ENCODE data around the gene ARL6IP5.

Gene ARL6IP5

GRCh38 chr3:69099576-69099975 is 14.8 kb downstream of the ARL6IP5 start:
- H3K4me1 ChIP-seq (ENCODE audit: control extremely low read depth in 1 of 4, control insufficient read depth in 4 of 4, insufficient read depth in 4 of 4, low read length in 3 of 4), result peaks cover 21 to 54% (median 36%) of the 10 kb centered on the region in 4 experiments
- POLR2A ChIA-PET, result no interaction called here

GRCh38 chr3:69102384-69102783 is 17.6 kb downstream of the ARL6IP5 start:
- CTCF ChIA-PET, result interaction anchor here (5.4 to 14.2 kb wide), 2 partner anchors 17 to 18 kb away, joined by 27 to 96 read pairs; partner anchors contain the start of genes ARL6IP5 and LMOD3
- Histone ChIP-seq H3K36me3 (ENCODE audit: control insufficient read depth in 4 of 4, insufficient read depth in 4 of 4, low read length in 3 of 4) (peaks cover 18 to 44% (median 31%) of the 10 kb centered on the region in 4 experiments), H3K4me3 (ENCODE audit: control insufficient read depth in 1 of 7, extremely low read depth in 1 of 7, insufficient read depth in 4 of 7, low read depth in 2 of 7, low read length in 6 of 7) (no peak overlapping the region), H3K4me1 (ENCODE audit: control extremely low read depth in 1 of 4, control insufficient read depth in 4 of 4, insufficient read depth in 4 of 4, low read length in 3 of 4) (peaks cover 14 to 48% (median 22%) of the 10 kb centered on the region in 4 experiments), H3K9me3 (ENCODE audit: control extremely low read depth in 1 of 5, control insufficient read depth in 4 of 5, insufficient read depth in 2 of 5, low read depth in 1 of 5, low read length in 4 of 5) (no peaks in the 10 kb centered on the region), H3K27me3 (replicated peaks in 2 of 5; ENCODE audit: control insufficient read depth in 4 of 5, insufficient read depth in 5 of 5, low read length in 4 of 5) (no peaks in the 10 kb centered on the region), H3K27ac (ENCODE audit: insufficient read depth in 1 of 2, low read depth in 1 of 2, low read length in 2 of 2, poor library complexity in 1 of 2, severe bottlenecking in 2 of 2) (peak overlapping the region in 1 of 2 experiments; percentile 28)
- WGBS (ENCODE audit: insufficient coverage), result 100% methylated on average over 4 of the region's 4 CpGs
- POLR2A ChIA-PET, result no interaction called here
- no peak for DNase-seq

More at GRCh38 chr3:69099576-69099975, 14.8 kb downstream of the ARL6IP5 start:
- no peak for DNase-seq
- Histone ChIP-seq H3K27me3 (replicated peaks in 2 of 5; ENCODE audit: control insufficient read depth in 4 of 5, insufficient read depth in 5 of 5, low read length in 4 of 5) (no peaks in the 10 kb centered on the region), H3K36me3 (ENCODE audit: control insufficient read depth in 4 of 4, insufficient read depth in 4 of 4, low read length in 3 of 4) (peaks cover 16 to 41% (median 29%) of the 10 kb centered on the region in 4 experiments), H3K9me3 (ENCODE audit: control extremely low read depth in 1 of 5, control insufficient read depth in 4 of 5, insufficient read depth in 2 of 5, low read depth in 1 of 5, low read length in 4 of 5) (no peaks in the 10 kb centered on the region), H3K27ac (ENCODE audit: insufficient read depth in 1 of 2, low read depth in 1 of 2, low read length in 2 of 2, poor library complexity in 1 of 2, severe bottlenecking in 2 of 2) (no peak overlapping the region), H3K4me3 (ENCODE audit: control insufficient read depth in 1 of 7, extremely low read depth in 1 of 7, insufficient read depth in 4 of 7, low read depth in 2 of 7, low read length in 6 of 7) (no peak overlapping the region)
- CTCF ChIA-PET, result interaction anchor here (1.7 to 14.2 kb wide), 3 partner anchors 10 to 20 kb away, joined by 3 to 96 read pairs (median 27); partner anchors contain the start of genes ARL6IP5 and LMOD3
- WGBS (ENCODE audit: insufficient coverage), result 80% methylated on average over 2 of the region's 4 CpGs

GRCh38 chr3:69103123-69103522 is 18.4 kb downstream of the ARL6IP5 start:
- Histone ChIP-seq H3K4me1 (ENCODE audit: control extremely low read depth in 1 of 4, control insufficient read depth in 4 of 4, insufficient read depth in 4 of 4, low read length in 3 of 4) (peaks cover 9 to 47% (median 17%) of the 10 kb centered on the region in 4 experiments), H3K36me3 (ENCODE audit: control insufficient read depth in 4 of 4, insufficient read depth in 4 of 4, low read length in 3 of 4) (peaks cover 18 to 42% (median 30%) of the 10 kb centered on the region in 4 experiments), H3K4me3 (ENCODE audit: control insufficient read depth in 1 of 7, extremely low read depth in 1 of 7, insufficient read depth in 4 of 7, low read depth in 2 of 7, low read length in 6 of 7) (no peak overlapping the region), H3K27ac (ENCODE audit: insufficient read depth in 1 of 2, low read depth in 1 of 2, low read length in 2 of 2, poor library complexity in 1 of 2, severe bottlenecking in 2 of 2) (no peak overlapping the region), H3K27me3 (replicated peaks in 2 of 5; ENCODE audit: control insufficient read depth in 4 of 5, insufficient read depth in 5 of 5, low read length in 4 of 5) (no peaks in the 10 kb centered on the region), H3K9me3 (ENCODE audit: control extremely low read depth in 1 of 5, control insufficient read depth in 4 of 5, insufficient read depth in 2 of 5, low read depth in 1 of 5, low read length in 4 of 5) (no peaks in the 10 kb centered on the region)
- ChIA-PET CTCF (interaction anchor here (0.6 to 14.2 kb wide), 2 partner anchors 13 to 17 kb away, joined by 4 to 96 read pairs; partner anchors contain the start of gene LMOD3), POLR2A (no interaction called here)
- DNase-seq, result no peak
- WGBS (ENCODE audit: insufficient coverage), result 100% methylated on average over 1 of the region's 3 CpGs

- WGBS (ENCODE audit: insufficient coverage), result 100% methylated on average over 1 of the region's 8 CpGs
- Histone ChIP-seq H3K4me3 (ENCODE audit: control insufficient read depth in 1 of 7, extremely low read depth in 1 of 7, insufficient read depth in 4 of 7, low read depth in 2 of 7, low read length in 6 of 7) (peak overlapping the region in 1 of 7 experiments; percentile 40), H3K36me3 (ENCODE audit: control insufficient read depth in 4 of 4, insufficient read depth in 4 of 4, low read length in 3 of 4) (peaks cover 18 to 40% (median 29%) of the 10 kb centered on the region in 4 experiments), H3K27ac (ENCODE audit: insufficient read depth in 1 of 2, low read depth in 1 of 2, low read length in 2 of 2, poor library complexity in 1 of 2, severe bottlenecking in 2 of 2) (peak overlapping the region in 1 of 2 experiments; percentile 62), H3K27me3 (replicated peaks in 2 of 5; ENCODE audit: control insufficient read depth in 4 of 5, insufficient read depth in 5 of 5, low read length in 4 of 5) (no peaks in the 10 kb centered on the region), H3K4me1 (ENCODE audit: control extremely low read depth in 1 of 4, control insufficient read depth in 4 of 4, insufficient read depth in 4 of 4, low read length in 3 of 4) (peaks cover 13 to 51% (median 20%) of the 10 kb centered on the region in 4 experiments), H3K9me3 (ENCODE audit: control extremely low read depth in 1 of 5, control insufficient read depth in 4 of 5, insufficient read depth in 2 of 5, low read depth in 1 of 5, low read length in 4 of 5) (no peaks in the 10 kb centered on the region)
- no peak for DNase-seq
- POLR2A ChIA-PET, result no interaction called here
- CTCF ChIA-PET, result interaction anchor here (1.3 to 14.2 kb wide), 4 partner anchors 9 to 15 kb away, joined by 4 to 96 read pairs (median 10); partner anchors contain the start of gene LMOD3
Observed at GRCh38 chr3:69104586-69104985, 19.8 kb downstream of the ARL6IP5 start.

- Histone ChIP-seq H3K36me3 (ENCODE audit: control insufficient read depth in 4 of 4, insufficient read depth in 4 of 4, low read length in 3 of 4) (peaks cover 16 to 35% (median 28%) of the 10 kb centered on the region in 4 experiments), H3K4me1 (ENCODE audit: control extremely low read depth in 1 of 4, control insufficient read depth in 4 of 4, insufficient read depth in 4 of 4, low read length in 3 of 4) (peaks cover 13 to 49% (median 20%) of the 10 kb centered on the region in 4 experiments), H3K9me3 (ENCODE audit: control extremely low read depth in 1 of 5, control insufficient read depth in 4 of 5, insufficient read depth in 2 of 5, low read depth in 1 of 5, low read length in 4 of 5) (no peaks in the 10 kb centered on the region), H3K4me3 (ENCODE audit: control insufficient read depth in 1 of 7, extremely low read depth in 1 of 7, insufficient read depth in 4 of 7, low read depth in 2 of 7, low read length in 6 of 7) (peak overlapping the region in 2 of 7 experiments; percentile 19 to 45), H3K27ac (ENCODE audit: insufficient read depth in 1 of 2, low read depth in 1 of 2, low read length in 2 of 2, poor library complexity in 1 of 2, severe bottlenecking in 2 of 2) (peak overlapping the region in 1 of 2 experiments; percentile 62), H3K27me3 (replicated peaks in 2 of 5; ENCODE audit: control insufficient read depth in 4 of 5, insufficient read depth in 5 of 5, low read length in 4 of 5) (no peaks in the 10 kb centered on the region)
- 0% methylated on average over 1 of the region's 3 CpGs for WGBS (ENCODE audit: insufficient coverage)
- DNase-seq, result peak in 2 of 3 donors; percentile 41 to 56
- CTCF ChIA-PET, result interaction anchor here (1.3 to 14.2 kb wide), 5 partner anchors 9 to 48 kb away, joined by 3 to 96 read pairs (median 6); partner anchors contain the start of gene LMOD3
- POLR2A ChIA-PET, result no interaction called here
Observed at GRCh38 chr3:69105320-69105719, 20.6 kb downstream of the ARL6IP5 start.

GRCh38 chr3:69107841-69108240 is 23.1 kb downstream of the ARL6IP5 start:
- Histone ChIP-seq H3K36me3 (ENCODE audit: control insufficient read depth in 4 of 4, insufficient read depth in 4 of 4, low read length in 3 of 4) (peaks cover 10 to 19% (median 15%) of the 10 kb centered on the region in 4 experiments), H3K4me1 (ENCODE audit: control extremely low read depth in 1 of 4, control insufficient read depth in 4 of 4, insufficient read depth in 4 of 4, low read length in 3 of 4) (peaks cover 13 to 49% (median 20%) of the 10 kb centered on the region in 4 experiments), H3K4me3 (ENCODE audit: control insufficient read depth in 1 of 7, extremely low read depth in 1 of 7, insufficient read depth in 4 of 7, low read depth in 2 of 7, low read length in 6 of 7) (peak overlapping the region in 1 of 7 experiments; percentile 28), H3K27me3 (replicated peaks in 2 of 5; ENCODE audit: control insufficient read depth in 4 of 5, insufficient read depth in 5 of 5, low read length in 4 of 5) (no peaks in the 10 kb centered on the region), H3K27ac (ENCODE audit: insufficient read depth in 1 of 2, low read depth in 1 of 2, low read length in 2 of 2, poor library complexity in 1 of 2, severe bottlenecking in 2 of 2) (no peak overlapping the region), H3K9me3 (ENCODE audit: control extremely low read depth in 1 of 5, control insufficient read depth in 4 of 5, insufficient read depth in 2 of 5, low read depth in 1 of 5, low read length in 4 of 5) (no peaks in the 10 kb centered on the region)
- 74% methylated on average over 4 of the region's 5 CpGs for WGBS (ENCODE audit: insufficient coverage)
- POLR2A ChIA-PET, result interaction anchor here (1.0 kb wide), 1 partner anchor 25 kb away, joined by 3 read pairs; no protein-coding TSS in a partner anchor
- CTCF ChIA-PET, result interaction anchor here (3.4 to 14.2 kb wide), 2 partner anchors 12 to 13 kb away, joined by 14 to 96 read pairs; partner anchors contain the start of gene LMOD3
- DNase-seq, result no peak

GRCh38 chr3:69108811-69109210 is 24.1 kb downstream of the ARL6IP5 start:
- H3K27ac ChIP-seq (ENCODE audit: insufficient read depth in 1 of 2, low read depth in 1 of 2, low read length in 2 of 2, poor library complexity in 1 of 2, severe bottlenecking in 2 of 2), result peak overlapping the region; percentile 28 to 55
- H3K36me3 ChIP-seq (ENCODE audit: control insufficient read depth in 4 of 4, insufficient read depth in 4 of 4, low read length in 3 of 4), result peaks cover 3 to 11% (median 8%) of the 10 kb centered on the region in 4 experiments
- ChIA-PET POLR2A (interaction anchor here (1.2 kb wide), 1 partner anchor 12 kb away, joined by 3 read pairs; no protein-coding TSS in a partner anchor), CTCF (interaction anchor here (1.3 to 14.2 kb wide), 2 partner anchors 11 to 36 kb away, joined by 5 to 96 read pairs; partner anchors contain the start of gene LMOD3)
- peak in 2 of 3 donors; percentile 45 to 78 for DNase-seq
- WGBS (ENCODE audit: insufficient coverage), result 0% methylated on average over 1 of the region's 5 CpGs
- H3K27me3 ChIP-seq (replicated peaks in 2 of 5; ENCODE audit: control insufficient read depth in 4 of 5, insufficient read depth in 5 of 5, low read length in 4 of 5), result no peaks in the 10 kb centered on the region
- no peaks in the 10 kb centered on the region for H3K9me3 ChIP-seq (ENCODE audit: control extremely low read depth in 1 of 5, control insufficient read depth in 4 of 5, insufficient read depth in 2 of 5, low read depth in 1 of 5, low read length in 4 of 5)
- H3K4me1 ChIP-seq (ENCODE audit: control extremely low read depth in 1 of 4, control insufficient read depth in 4 of 4, insufficient read depth in 4 of 4, low read length in 3 of 4), result peaks cover 13 to 46% (median 20%) of the 10 kb centered on the region in 4 experiments
- H3K4me3 ChIP-seq (ENCODE audit: control insufficient read depth in 1 of 7, extremely low read depth in 1 of 7, insufficient read depth in 4 of 7, low read depth in 2 of 7, low read length in 6 of 7), result peak overlapping the region in 1 of 7 experiments; percentile 26

All from common myeloid progenitor, CD34-positive (primary cell).